Fibroblast of villous mesenchyme (primary cell): ENCODE measurements around the gene PCDHGA11. TPM values are rescaled to one million over a fixed set of nuclear protein-coding genes. Genes with fewer than 3 reads are reported as not detected.

Source experiments
- DNase-seq: peaks from one replicate; pipeline ENCODE4 v3.0.0-alpha.2; 2010; ENCODE audit warnings: low read depth
- H3K4me3 ChIP-seq: 2 replicates; pipeline ENCODE4 v1.5.1; 2011; ENCODE audit warnings: low read depth, mild to moderate bottlenecking, low read length
- CTCF ChIP-seq: IDR thresholded peaks from 2 replicates; pipeline ENCODE4 v1.5.1; 2012; ENCODE audit warnings: low read depth, mild to moderate bottlenecking, low read length; ENCODE audit not compliant: insufficient read depth
- total RNA-seq: library from RNA; depleted of rRNA; stranded (reverse); fragments of >200 nt; gene quantifications from 2 replicates; pipeline ENCODE4 v1.2.3, GENCODE V29; 2012

Gene PCDHGA11
- total RNA-seq, 1 donor: 15.5 TPM

GRCh38 chr5:141417494-141418172 lies 3.2 kb upstream of the PCDHGA11 start, which contains the start of gene PCDHGB7:
PCDHGB7 (plus strand) TSS chr5:141417677; CDS start chr5:141417860, 183 bp downstream.
- peak; percentile 85 for DNase-seq
- H3K4me3 ChIP-seq: peak within 1 kb of the TSS; percentile 53

GRCh38 chr5:141419074-141419880 lies 1.6 kb upstream of the PCDHGA11 start:
- DNase-seq: no peak
- H3K4me3 ChIP-seq: no peak overlapping the region

More at GRCh38 chr5:141417494-141418172, 3.2 kb upstream of the PCDHGA11 start, which contains the start of gene PCDHGB7:
- peak; percentile 81 for TF ChIP-seq CTCF

GRCh38 chr5:141421489-141421855 lies 621 bp downstream of the PCDHGA11 start:
- peak; percentile 8 for DNase-seq
- H3K4me3 ChIP-seq: peak overlapping the region; percentile 68
- no peak for TF ChIP-seq CTCF

More at GRCh38 chr5:141419074-141419880, 1.6 kb upstream of the PCDHGA11 start:
- no peak for TF ChIP-seq CTCF

GRCh38 chr5:141422742-141423291 lies 2.0 kb downstream of the PCDHGA11 start:
- no peak overlapping the region for H3K4me3 ChIP-seq
- no peak for TF ChIP-seq CTCF
- no peak for DNase-seq

GRCh38 chr5:141427783-141428426 lies 7.1 kb downstream of the PCDHGA11 start:
- no peak overlapping the region for H3K4me3 ChIP-seq
- no peak for TF ChIP-seq CTCF
- DNase-seq: no peak

GRCh38 chr5:141430332-141431113 lies 9.7 kb downstream of the PCDHGA11 start, which contains the start of gene PCDHGA12:
PCDHGA12 (plus strand) TSS chr5:141430507; CDS start chr5:141430760, 253 bp downstream.
- DNase-seq: peak; percentile 93
- H3K4me3 ChIP-seq: peak within 1 kb of the TSS; percentile 56

More at GRCh38 chr5:141430332-141431113, 9.7 kb downstream of the PCDHGA11 start, which contains the start of gene PCDHGA12:
- peak; percentile 67 for TF ChIP-seq CTCF
